ENCODE measurements around the gene REX1BD. TPM values are rescaled to one million over a fixed set of nuclear protein-coding genes. Genes with fewer than 3 reads are reported as not detected.
A peak's percentile ranks its signal among the peaks of the same experiment; 100 is the strongest.

The REX1BD gene
- total and polyA plus RNA-seq, 12 donors = 8.8 to 268 (median 91.8) TPM

DNA sequence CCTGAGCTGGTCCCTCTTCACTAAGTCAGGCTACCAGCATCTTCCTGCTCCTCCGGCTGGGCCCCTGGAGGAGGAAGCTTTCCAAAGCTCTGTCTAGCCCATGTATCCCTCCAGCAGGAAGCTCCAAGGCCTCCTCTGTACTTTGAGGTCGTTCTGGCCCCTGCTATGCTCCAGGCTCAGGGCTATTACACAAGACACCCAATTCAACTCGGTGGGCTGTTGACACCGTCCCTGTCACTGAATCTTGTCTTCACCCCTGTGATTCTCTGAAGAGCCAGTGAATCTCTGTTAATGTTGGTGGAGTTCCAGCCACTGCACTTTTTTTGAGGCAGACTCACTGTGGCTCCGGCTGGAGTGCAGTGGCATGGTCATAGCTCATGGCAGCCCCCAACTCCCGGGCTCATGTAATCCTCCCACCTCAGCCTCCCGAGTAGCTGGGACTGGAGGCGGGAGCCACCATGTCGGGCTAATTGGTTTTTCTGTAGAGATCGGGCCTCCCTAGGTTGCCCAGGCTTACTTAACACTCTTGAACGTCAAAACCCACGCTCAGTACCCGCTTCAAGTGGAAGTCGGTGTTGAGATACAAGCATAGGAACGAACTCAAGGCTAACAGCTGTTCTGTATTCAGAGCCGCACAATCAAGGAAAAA is 512 bp upstream of the REX1BD start:
- Histone ChIP-seq H3K9me3 (replicated peaks in 1 of 3) (no peaks in the 10 kb centered on the region), H3K27me3 (no peaks in the 10 kb centered on the region), H3K4me1 (replicated peaks in 1 of 2) (peaks cover 10 to 19% of the 10 kb centered on the region in 2 donors), H3K36me3 (replicated peaks in 1 of 2) (peaks cover 0 to 4% of the 10 kb centered on the region in 2 donors), H3K27ac (peak overlapping the region in 4 of 5 donors; percentile 58 to 92 (median 84)), H3K4me3 (peak overlapping the region in 2 of 4 donors; percentile 66 to 67)
- intact Hi-C loops (cut with DNase I) = no loop called here
- TF ChIP-seq POLR2A (IDR thresholded peaks at IDR 0.05) = no peak
- TF ChIP-seq, protein P1, sequence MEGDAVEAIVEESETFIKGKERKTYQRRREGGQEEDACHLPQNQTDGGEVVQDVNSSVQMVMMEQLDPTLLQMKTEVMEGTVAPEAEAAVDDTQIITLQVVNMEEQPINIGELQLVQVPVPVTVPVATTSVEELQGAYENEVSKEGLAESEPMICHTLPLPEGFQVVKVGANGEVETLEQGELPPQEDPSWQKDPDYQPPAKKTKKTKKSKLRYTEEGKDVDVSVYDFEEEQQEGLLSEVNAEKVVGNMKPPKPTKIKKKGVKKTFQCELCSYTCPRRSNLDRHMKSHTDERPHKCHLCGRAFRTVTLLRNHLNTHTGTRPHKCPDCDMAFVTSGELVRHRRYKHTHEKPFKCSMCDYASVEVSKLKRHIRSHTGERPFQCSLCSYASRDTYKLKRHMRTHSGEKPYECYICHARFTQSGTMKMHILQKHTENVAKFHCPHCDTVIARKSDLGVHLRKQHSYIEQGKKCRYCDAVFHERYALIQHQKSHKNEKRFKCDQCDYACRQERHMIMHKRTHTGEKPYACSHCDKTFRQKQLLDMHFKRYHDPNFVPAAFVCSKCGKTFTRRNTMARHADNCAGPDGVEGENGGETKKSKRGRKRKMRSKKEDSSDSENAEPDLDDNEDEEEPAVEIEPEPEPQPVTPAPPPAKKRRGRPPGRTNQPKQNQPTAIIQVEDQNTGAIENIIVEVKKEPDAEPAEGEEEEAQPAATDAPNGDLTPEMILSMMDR (IDR thresholded peaks at IDR 0.05) = no peak
- peak in 1 of 7 donors; percentile 37 for DNase-seq
- WGBS, 4 donors = 21 to 28% (median 24%) methylated on average over 10 to 16 of the region's 16 CpGs

DNA sequence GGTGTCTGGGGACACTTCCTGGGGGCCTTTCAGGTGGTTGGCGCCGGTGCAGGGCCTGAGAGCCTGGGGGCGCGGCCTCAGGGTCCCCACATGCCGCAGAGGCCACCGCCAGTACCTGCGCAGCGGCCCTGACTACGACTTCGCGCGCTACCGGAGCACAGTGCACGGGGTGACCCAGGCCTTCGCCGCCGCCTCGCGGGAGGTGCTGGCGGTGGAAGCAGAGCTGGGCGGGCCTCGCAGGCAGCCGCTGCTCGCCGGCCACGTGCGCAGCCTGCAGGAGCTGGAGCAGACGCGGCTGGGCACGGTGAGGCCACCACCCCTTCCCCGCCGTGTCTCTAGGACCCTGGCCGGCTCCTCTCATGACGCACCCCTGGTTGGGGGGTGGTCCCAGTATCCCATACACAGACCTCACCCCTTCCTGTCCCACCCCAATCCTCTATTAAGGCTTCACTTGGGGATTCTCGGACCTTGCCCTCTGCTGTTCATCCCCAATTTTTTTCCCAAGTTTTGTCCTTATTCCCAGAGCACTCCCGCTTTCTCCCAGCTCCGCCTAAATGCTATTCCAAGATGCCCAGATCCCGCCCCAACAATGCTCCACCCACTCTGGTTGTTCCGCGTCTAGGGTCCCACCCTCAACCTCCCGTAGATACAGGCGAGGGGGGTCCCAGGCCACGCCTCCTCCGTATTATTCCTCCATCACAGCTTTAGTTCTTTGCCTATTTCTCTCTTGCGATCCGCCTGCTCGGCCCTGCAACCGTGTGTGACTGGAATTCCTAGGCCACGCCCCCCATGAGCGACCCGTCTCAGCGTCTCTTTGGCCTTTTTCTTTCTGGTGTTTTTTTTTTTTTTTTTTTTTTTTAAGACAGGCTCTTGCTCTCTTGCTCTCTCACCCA is 1.0 kb downstream of the REX1BD start:
- intact Hi-C loops (cut with DNase I) = loop anchor here (5.0 to 10.0 kb wide), 3 partner anchors 135 to 258 kb away; no protein-coding TSS in a partner anchor
- WGBS, 4 donors = 17 to 38% (median 27%) methylated on average over 25 to 52 of the region's 52 CpGs

DNA sequence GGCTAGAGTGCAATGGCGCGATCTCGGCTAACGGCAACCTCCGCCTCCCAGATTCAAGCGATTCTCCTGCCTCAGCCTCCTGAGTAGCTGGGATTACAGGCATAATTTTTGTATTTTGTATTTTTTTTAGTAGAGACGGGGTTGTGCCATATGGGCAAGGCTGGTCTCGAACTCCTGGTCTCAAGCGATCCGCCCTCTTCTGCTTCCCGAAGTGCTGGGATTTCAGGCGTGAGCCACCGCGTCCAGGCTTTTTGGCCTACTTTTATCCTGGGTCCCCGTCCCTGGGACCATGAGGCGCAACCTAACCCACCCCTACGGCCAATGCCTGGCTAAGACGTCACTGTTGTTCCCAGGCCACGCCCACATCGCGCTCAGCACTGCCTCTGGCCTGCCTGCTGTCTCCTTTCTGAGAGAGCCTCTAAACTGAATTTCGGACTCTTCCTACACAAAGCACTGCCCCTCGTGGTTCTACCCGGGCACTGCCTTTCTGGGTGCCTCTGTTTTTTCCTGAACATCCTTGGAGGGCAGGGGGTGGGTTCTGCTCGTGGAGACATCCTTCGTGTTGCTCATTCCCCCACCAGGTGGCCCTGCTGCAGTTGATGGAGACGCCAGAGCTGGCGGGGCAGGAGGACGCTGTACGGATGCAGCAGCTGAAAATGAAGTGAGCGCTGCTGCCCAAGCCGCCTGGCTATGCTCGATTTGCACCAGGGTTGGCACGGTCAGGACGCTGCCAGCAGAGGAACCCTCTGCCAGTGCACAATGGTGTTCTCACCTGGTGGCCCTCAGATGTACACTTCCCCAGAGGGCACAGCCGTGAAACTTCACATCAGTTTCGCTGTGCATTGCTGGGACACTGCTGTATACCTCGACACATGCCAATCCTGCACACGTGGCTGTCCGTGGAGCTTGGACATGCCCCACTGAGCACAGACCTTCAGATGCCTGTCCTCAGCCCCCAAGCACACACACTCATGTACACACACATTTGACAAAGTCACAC is 2.0 kb downstream of the REX1BD start:
- peak in 3 of 7 donors; percentile 40 to 93 (median 52) for DNase-seq
- intact Hi-C loops (cut with DNase I) = loop anchor here (5.0 to 10.0 kb wide), 3 partner anchors 136 to 257 kb away; no protein-coding TSS in a partner anchor
- Histone ChIP-seq H3K36me3 (replicated peaks in 1 of 2) (peaks cover 0 to 4% of the 10 kb centered on the region in 2 donors), H3K4me3 (no peak overlapping the region), H3K27me3 (no peaks in the 10 kb centered on the region), H3K4me1 (replicated peaks in 1 of 2) (peaks cover 10 to 35% of the 10 kb centered on the region in 2 donors), H3K9me3 (replicated peaks in 1 of 3) (no peaks in the 10 kb centered on the region), H3K27ac (peak overlapping the region in 1 of 5 donors; percentile 92)
- TF ChIP-seq, protein P1 (IDR thresholded peaks at IDR 0.05) = peak in 2 of 6 experiments; percentile 29 to 32
- TF ChIP-seq POLR2A (IDR thresholded peaks at IDR 0.05) = no peak
- WGBS, 4 donors = 82 to 87% (median 82%) methylated on average over 31 to 40 of the region's 40 CpGs

More for the DNA sequence above, 1.0 kb downstream of the REX1BD start:
- Histone ChIP-seq H3K4me3 (peak overlapping the region; percentile 31 to 67 (median 50)), H3K27me3 (no peaks in the 10 kb centered on the region), H3K9me3 (replicated peaks in 1 of 3) (no peaks in the 10 kb centered on the region), H3K36me3 (replicated peaks in 1 of 2) (peaks cover 0 to 4% of the 10 kb centered on the region in 2 donors), H3K27ac (peak overlapping the region; percentile 30 to 92 (median 78)), H3K4me1 (replicated peaks in 1 of 2) (peaks cover 10 to 30% of the 10 kb centered on the region in 2 donors)
- TF ChIP-seq, protein P1 (IDR thresholded peaks at IDR 0.05) = peak in 3 of 6 experiments; percentile 26 to 47 (median 28)
- TF ChIP-seq POLR2A (IDR thresholded peaks at IDR 0.05) = no peak
- DNase-seq = peak; percentile 65 to 81 (median 74)
